C4-2B (cell line): ENCODE data around the gene FCRL5.
A peak's percentile ranks its signal among the peaks of the same experiment; 100 is the strongest.
"Not testable (repeated sequence)": the region's sequence is repeated elsewhere in the genome, so short reads cannot be mapped to it uniquely, and the experiment has no call there.

Experiments used
- H3K27ac ChIP-seq: fragments of 450-650 bp; 2 replicates; pipeline ENCODE4 v1.5.1; 2017
- CTCF ChIP-seq: fragments of 450-650 bp; conservative IDR thresholded peaks from 2 replicates; pipeline ENCODE4 v1.5.1; 2017; ENCODE audit warnings: mild to moderate bottlenecking
- ZFX ChIP-seq: fragments of 450-650 bp; IDR thresholded peaks from 2 replicates; pipeline ENCODE4 v1.6.1; 2017

FCRL5 gene

GRCh38 chr1:157496121-157496526, 56.2 kb downstream of the FCRL5 start:
- H3K27ac ChIP-seq: no peak overlapping the region
- TF ChIP-seq ZFX (no peak), CTCF (peak; percentile 86)

- TF ChIP-seq CTCF (no peak), ZFX (no peak)
- no peak overlapping the region for H3K27ac ChIP-seq
These were observed 57.0 kb downstream of the FCRL5 start for GRCh38 chr1:157495285-157495684.

- H3K27ac ChIP-seq: no peak overlapping the region
- TF ChIP-seq ZFX (no peak), CTCF (no peak)
These were observed 58.2 kb downstream of the FCRL5 start for GRCh38 chr1:157494093-157494492.

GRCh38 chr1:157490467-157491165, 61.7 kb downstream of the FCRL5 start:
- no peak overlapping the region for H3K27ac ChIP-seq
- TF ChIP-seq ZFX (no peak), CTCF (peak; percentile 80)

GRCh38 chr1:157488156-157488555, 64.2 kb downstream of the FCRL5 start:
- H3K27ac ChIP-seq: no peak overlapping the region
- no peak for TF ChIP-seq CTCF
- no peak for TF ChIP-seq ZFX

GRCh38 chr1:157487504-157487903, 64.8 kb downstream of the FCRL5 start:
- H3K27ac ChIP-seq: no peak overlapping the region
- TF ChIP-seq CTCF: no peak
- no peak for TF ChIP-seq ZFX

- TF ChIP-seq CTCF (no peak), ZFX (no peak)
- H3K27ac ChIP-seq: no peak overlapping the region
These were observed 65.2 kb downstream of the FCRL5 start for GRCh38 chr1:157487096-157487495.

GRCh38 chr1:157486400-157486799, 65.9 kb downstream of the FCRL5 start:
- H3K27ac ChIP-seq: not testable (repeated sequence)
